ENCODE measurements around the gene DNAAF8.

DNAAF8 gene

DNA sequence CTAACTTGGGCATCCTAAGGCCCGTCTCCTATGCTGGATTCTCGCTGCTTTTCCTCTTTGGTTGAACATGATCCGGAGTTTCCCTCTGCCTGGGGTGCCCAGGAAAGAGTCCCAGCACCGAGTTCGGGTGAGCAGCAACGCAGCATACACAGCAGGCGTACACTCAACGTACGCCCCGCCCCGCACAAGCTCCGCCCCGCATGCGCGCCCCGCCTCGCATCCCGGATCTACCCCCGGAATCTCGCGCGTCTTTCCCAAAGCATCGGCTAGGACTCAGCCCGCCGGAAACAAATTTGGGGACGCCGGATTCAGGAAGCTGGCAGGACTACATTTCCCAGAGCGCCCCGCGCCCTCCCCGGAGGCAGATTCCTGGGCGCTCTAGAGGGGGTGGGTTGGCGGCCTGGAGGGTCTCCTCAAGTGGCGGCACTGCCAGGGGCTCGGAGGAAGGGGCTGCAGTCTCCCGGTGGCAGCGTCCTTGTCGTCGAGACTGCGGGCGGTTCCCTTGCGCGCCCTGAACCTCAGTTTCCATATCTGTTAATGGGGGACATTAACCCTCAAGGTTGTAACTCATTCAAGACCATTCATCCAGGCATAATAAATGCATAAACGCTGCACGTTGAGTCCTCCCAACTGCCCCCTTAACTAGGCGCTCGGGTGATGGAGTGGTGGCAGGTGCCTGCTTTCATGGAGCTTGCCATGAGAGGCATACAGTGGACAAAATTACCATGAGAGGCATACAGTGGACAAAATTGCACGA is 34.4 kb downstream of the DNAAF8 start:
- peak; percentile 62 for DNase-seq (ENCODE audit: low read depth)
- TF ChIP-seq, protein P1, sequence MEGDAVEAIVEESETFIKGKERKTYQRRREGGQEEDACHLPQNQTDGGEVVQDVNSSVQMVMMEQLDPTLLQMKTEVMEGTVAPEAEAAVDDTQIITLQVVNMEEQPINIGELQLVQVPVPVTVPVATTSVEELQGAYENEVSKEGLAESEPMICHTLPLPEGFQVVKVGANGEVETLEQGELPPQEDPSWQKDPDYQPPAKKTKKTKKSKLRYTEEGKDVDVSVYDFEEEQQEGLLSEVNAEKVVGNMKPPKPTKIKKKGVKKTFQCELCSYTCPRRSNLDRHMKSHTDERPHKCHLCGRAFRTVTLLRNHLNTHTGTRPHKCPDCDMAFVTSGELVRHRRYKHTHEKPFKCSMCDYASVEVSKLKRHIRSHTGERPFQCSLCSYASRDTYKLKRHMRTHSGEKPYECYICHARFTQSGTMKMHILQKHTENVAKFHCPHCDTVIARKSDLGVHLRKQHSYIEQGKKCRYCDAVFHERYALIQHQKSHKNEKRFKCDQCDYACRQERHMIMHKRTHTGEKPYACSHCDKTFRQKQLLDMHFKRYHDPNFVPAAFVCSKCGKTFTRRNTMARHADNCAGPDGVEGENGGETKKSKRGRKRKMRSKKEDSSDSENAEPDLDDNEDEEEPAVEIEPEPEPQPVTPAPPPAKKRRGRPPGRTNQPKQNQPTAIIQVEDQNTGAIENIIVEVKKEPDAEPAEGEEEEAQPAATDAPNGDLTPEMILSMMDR (IDR thresholded peaks at IDR 0.05; ENCODE audit: control insufficient read depth, insufficient read depth, low read depth, low read length, missing control alignments): no peak
- peak overlapping the region; percentile 71 for H3K4me3 ChIP-seq (ENCODE audit: control insufficient read depth, low read depth, low read length)

DNA sequence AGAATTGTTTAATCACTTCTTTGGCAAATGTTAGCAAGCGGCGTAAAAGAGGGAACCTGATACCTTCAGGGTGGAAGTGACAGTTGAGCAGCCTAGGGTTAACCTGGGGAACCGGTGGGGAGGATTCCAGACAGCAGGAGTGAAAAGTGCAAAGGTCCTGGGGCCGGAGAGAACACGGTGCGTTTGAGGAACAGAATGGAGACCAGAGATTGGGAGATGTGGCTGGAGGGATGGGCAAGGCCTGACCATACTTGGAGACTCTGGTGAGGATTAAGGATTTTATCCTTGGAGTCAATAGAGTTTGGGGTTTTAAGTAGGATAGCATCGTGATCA is 34.9 kb downstream of the DNAAF8 start:
- DNase-seq (ENCODE audit: low read depth): no peak
- peak overlapping the region; percentile 71 for H3K4me3 ChIP-seq (ENCODE audit: control insufficient read depth, low read depth, low read length)
- TF ChIP-seq, protein P1 (IDR thresholded peaks at IDR 0.05; ENCODE audit: control insufficient read depth, insufficient read depth, low read depth, low read length, missing control alignments): no peak

DNA sequence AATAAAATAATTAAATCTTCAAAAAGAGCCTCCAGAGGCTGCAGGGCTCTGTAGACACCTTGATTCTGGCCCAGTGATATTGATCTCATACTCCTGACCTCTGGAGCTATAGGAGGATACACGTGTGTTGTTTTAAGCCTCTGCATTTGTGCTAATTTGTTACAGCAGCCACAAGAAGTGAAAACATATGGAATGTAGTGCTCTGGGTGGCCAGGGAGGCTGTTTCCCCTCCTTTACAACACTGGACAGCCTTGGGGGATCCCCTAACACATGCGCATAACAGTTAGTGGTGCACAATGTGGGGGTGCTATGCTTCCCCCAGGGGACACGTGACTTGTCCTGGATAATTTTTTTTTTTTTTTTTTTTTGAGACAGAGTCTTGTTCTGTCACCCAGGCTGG is 37.3 kb downstream of the DNAAF8 start:
- no peak overlapping the region for H3K4me3 ChIP-seq (ENCODE audit: control insufficient read depth, low read depth, low read length)
- TF ChIP-seq, protein P1 (IDR thresholded peaks at IDR 0.05; ENCODE audit: control insufficient read depth, insufficient read depth, low read depth, low read length, missing control alignments): no peak
- DNase-seq (ENCODE audit: low read depth): no peak

DNA sequence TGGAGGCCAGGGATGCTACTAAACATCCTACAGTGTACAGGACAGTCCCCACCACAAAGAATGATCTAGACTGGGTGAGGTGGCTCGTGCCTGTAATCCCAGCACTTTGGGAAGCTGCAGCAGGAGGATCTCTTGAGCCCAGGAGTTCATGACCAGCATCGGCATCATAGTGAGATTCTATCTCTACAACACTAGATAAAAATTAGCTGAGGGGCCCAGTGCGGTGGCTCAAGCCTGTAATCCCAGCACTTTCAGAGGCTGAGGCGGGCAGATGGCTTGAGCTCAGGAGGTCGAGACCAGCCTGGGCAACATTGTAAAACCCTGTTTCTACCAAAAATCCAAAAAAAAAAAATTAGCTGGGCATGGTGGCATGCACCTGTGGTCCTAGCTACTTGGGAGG is 38.0 kb downstream of the DNAAF8 start:
- no peak for DNase-seq (ENCODE audit: low read depth)
- no peak overlapping the region for H3K4me3 ChIP-seq (ENCODE audit: control insufficient read depth, low read depth, low read length)
- TF ChIP-seq, protein P1 (IDR thresholded peaks at IDR 0.05; ENCODE audit: control insufficient read depth, insufficient read depth, low read depth, low read length, missing control alignments): no peak

DNA sequence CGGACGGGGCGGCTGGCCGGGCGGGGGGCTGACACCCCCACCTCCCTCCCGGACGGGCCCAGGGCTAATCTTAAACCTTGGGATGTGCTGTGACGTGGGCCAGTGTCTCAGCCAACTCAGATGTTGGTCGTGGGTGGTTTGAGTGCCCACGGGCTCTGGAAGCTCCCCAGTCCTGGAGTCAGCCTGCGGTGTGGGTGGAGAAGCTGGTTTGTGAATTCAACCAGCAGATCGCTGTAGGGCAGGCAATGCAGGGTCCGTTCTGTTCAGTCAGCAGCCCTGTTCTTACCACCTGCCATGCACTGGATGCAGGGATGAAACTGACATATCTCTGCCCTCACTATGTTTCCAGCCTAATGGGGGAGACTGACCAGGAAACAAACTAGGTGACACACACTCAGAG is 40.7 kb downstream of the DNAAF8 start:
- no peak overlapping the region for H3K4me3 ChIP-seq (ENCODE audit: control insufficient read depth, low read depth, low read length)
- DNase-seq (ENCODE audit: low read depth): no peak
- TF ChIP-seq, protein P1 (IDR thresholded peaks at IDR 0.05; ENCODE audit: control insufficient read depth, insufficient read depth, low read depth, low read length, missing control alignments): no peak

DNA sequence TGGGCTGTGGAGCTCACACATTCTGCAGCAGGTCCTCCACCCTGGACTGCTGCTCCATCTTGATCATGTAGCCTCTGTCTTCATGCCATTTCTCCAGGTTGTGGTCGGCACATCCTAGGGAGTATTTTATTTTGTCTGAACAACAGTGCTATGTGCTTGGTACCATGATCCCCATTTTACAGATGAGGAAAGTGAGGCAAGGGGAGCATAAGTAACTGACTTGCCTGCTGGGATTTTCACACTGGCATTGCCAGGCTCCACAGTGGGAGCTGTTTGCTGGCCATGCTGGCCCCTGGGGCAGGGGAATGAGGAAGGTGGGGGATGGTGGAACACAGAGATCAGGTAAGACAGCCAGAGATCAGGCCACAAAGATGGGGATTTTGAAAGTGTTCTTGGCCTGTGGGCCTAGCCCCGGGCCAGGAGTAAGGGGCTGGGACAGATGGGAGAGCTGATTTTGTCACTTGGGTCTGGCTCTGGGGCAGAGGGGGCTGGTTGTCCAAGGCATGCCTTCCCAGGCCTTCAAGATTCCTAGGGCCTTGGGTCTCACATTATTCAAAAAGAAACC is 41.9 kb downstream of the DNAAF8 start:
- TF ChIP-seq, protein P1 (IDR thresholded peaks at IDR 0.05; ENCODE audit: control insufficient read depth, insufficient read depth, low read depth, low read length, missing control alignments): no peak
- no peak for DNase-seq (ENCODE audit: low read depth)
- no peak overlapping the region for H3K4me3 ChIP-seq (ENCODE audit: control insufficient read depth, low read depth, low read length)
